H1 (cell line): ENCODE data around the gene CUL1. TPM values are rescaled to one million over a fixed set of nuclear protein-coding genes. Genes with fewer than 3 reads are reported as not detected.

Experiments
- CBX5 ChIP-seq: fragments of 300-800, 300-1000 bp; sonication (generic); IDR thresholded peaks from 2 replicates; pipeline ENCODE4 v1.7.1; 2016; ENCODE audit warnings: antibody characterized with exemption, low read length, low read depth
- KDM1A ChIP-seq: fragments of 200-600, 300-600 bp; sonication (generic); IDR thresholded peaks from 2 replicates; pipeline ENCODE4 v1.7.1; 2016; ENCODE audit warnings: mild to moderate bottlenecking, low read length, borderline replicate concordance
- KDM4A ChIP-seq: IDR thresholded peaks from one replicate; pipeline ENCODE4 v1.7.1; 2012; ENCODE audit warnings: low read depth, mild to moderate bottlenecking, moderate library complexity, low read length, inconsistent platforms; ENCODE audit not compliant: severe bottlenecking
- PHF8 ChIP-seq: fragments of 200-600 bp; sonication (generic); conservative IDR thresholded peaks from 2 replicates; pipeline ENCODE4 v1.7.1; 2012; ENCODE audit warnings: low read depth, mild to moderate bottlenecking, inconsistent platforms, low read length, moderate library complexity
- polyA plus RNA-seq, 7 experiments: library from polyadenylated mRNA; depleted of rRNA in 3 of 7; stranded (reverse) in 5 of 7; unstranded in 2 of 7; fragments of >200 nt in 5 of 7; fragments of 200-250 nt in 2 of 7; gene quantifications; 1 replicate in 5 of 7; 2 replicates in 1 of 7; 4 replicates in 1 of 7; pipeline versions ENCODE4 v1.2.1 to v1.2.3, GENCODE V29; 2011 to 2013; ENCODE audit warnings: missing spikeins in 2 of 7, mixed read lengths in 2 of 7
- total RNA-seq: library from RNA; stranded (reverse); fragmentation: NEBNext Ultra II Directional; extraction: Animal tissue kit (Norgen Biotek cat#: 25700); gene quantifications from 2 replicates; pipeline ENCODE4 v1.2.1, GENCODE V29; 2021
- TF ChIP-seq, protein P1 (sequence below): fragments of 300-600 bp; sonication (generic); IDR thresholded peaks from 2 replicates; pipeline ENCODE4 v1.7.1; 2012; ENCODE audit warnings: low read length, moderate library complexity, mild to moderate bottlenecking, inconsistent platforms; ENCODE audit not compliant: insufficient replicate concordance

Gene CUL1
- total and polyA plus RNA-seq, 2 of the 8 experiments (the other 6 are each of a cell fraction or from before 2014, with no cell fraction given): 33.0 to 77.3 TPM

DNA sequence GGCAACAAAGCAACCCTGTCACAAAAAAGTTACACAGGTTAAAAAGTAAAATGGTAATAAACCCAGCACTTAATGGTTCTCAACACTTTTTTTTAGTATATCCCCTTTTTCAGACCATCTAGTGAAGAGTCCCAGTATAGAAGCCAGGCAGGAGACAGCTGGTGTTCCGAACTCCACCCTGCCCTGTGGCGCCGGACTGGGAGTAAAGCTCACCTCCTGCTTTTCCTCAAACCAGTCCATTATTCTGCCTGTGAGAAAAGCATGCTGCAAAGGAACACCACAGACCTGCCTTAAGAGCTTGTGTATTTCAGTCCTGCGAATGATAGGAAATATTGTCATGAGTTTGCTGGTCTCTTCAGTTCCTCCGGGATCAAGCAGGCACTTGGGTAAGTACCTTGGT is 104.4 kb downstream of the CUL1 start (continued):
- TF ChIP-seq, protein P1, sequence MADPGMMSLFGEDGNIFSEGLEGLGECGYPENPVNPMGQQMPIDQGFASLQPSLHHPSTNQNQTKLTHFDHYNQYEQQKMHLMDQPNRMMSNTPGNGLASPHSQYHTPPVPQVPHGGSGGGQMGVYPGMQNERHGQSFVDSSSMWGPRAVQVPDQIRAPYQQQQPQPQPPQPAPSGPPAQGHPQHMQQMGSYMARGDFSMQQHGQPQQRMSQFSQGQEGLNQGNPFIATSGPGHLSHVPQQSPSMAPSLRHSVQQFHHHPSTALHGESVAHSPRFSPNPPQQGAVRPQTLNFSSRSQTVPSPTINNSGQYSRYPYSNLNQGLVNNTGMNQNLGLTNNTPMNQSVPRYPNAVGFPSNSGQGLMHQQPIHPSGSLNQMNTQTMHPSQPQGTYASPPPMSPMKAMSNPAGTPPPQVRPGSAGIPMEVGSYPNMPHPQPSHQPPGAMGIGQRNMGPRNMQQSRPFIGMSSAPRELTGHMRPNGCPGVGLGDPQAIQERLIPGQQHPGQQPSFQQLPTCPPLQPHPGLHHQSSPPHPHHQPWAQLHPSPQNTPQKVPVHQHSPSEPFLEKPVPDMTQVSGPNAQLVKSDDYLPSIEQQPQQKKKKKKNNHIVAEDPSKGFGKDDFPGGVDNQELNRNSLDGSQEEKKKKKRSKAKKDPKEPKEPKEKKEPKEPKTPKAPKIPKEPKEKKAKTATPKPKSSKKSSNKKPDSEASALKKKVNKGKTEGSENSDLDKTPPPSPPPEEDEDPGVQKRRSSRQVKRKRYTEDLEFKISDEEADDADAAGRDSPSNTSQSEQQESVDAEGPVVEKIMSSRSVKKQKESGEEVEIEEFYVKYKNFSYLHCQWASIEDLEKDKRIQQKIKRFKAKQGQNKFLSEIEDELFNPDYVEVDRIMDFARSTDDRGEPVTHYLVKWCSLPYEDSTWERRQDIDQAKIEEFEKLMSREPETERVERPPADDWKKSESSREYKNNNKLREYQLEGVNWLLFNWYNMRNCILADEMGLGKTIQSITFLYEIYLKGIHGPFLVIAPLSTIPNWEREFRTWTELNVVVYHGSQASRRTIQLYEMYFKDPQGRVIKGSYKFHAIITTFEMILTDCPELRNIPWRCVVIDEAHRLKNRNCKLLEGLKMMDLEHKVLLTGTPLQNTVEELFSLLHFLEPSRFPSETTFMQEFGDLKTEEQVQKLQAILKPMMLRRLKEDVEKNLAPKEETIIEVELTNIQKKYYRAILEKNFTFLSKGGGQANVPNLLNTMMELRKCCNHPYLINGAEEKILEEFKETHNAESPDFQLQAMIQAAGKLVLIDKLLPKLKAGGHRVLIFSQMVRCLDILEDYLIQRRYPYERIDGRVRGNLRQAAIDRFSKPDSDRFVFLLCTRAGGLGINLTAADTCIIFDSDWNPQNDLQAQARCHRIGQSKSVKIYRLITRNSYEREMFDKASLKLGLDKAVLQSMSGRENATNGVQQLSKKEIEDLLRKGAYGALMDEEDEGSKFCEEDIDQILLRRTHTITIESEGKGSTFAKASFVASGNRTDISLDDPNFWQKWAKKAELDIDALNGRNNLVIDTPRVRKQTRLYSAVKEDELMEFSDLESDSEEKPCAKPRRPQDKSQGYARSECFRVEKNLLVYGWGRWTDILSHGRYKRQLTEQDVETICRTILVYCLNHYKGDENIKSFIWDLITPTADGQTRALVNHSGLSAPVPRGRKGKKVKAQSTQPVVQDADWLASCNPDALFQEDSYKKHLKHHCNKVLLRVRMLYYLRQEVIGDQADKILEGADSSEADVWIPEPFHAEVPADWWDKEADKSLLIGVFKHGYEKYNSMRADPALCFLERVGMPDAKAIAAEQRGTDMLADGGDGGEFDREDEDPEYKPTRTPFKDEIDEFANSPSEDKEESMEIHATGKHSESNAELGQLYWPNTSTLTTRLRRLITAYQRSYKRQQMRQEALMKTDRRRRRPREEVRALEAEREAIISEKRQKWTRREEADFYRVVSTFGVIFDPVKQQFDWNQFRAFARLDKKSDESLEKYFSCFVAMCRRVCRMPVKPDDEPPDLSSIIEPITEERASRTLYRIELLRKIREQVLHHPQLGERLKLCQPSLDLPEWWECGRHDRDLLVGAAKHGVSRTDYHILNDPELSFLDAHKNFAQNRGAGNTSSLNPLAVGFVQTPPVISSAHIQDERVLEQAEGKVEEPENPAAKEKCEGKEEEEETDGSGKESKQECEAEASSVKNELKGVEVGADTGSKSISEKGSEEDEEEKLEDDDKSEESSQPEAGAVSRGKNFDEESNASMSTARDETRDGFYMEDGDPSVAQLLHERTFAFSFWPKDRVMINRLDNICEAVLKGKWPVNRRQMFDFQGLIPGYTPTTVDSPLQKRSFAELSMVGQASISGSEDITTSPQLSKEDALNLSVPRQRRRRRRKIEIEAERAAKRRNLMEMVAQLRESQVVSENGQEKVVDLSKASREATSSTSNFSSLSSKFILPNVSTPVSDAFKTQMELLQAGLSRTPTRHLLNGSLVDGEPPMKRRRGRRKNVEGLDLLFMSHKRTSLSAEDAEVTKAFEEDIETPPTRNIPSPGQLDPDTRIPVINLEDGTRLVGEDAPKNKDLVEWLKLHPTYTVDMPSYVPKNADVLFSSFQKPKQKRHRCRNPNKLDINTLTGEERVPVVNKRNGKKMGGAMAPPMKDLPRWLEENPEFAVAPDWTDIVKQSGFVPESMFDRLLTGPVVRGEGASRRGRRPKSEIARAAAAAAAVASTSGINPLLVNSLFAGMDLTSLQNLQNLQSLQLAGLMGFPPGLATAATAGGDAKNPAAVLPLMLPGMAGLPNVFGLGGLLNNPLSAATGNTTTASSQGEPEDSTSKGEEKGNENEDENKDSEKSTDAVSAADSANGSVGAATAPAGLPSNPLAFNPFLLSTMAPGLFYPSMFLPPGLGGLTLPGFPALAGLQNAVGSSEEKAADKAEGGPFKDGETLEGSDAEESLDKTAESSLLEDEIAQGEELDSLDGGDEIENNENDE: no peak
- TF ChIP-seq CBX5 (no peak), KDM1A (no peak), KDM4A (no peak), PHF8 (no peak)
